Mesenteric fat pad (tissue), 1 donor: ENCODE measurements around the gene PIGR. TPM values are rescaled to one million over a fixed set of nuclear protein-coding genes. Genes with fewer than 3 reads are reported as not detected.
"Not testable (repeated sequence)": the region's sequence is repeated elsewhere in the genome, so short reads cannot be mapped to it uniquely, and the experiment has no call there.

Experiments used
- DNase-seq: peaks from one replicate; pipeline ENCODE4 v3.0.0-alpha.2; 2020; ENCODE audit warnings: low spot score
- total RNA-seq: library from RNA; stranded (reverse); fragmentation: NEBNext Ultra II Directional; extraction: Animal tissue kit (Norgen Biotek cat#: 25700); gene quantifications from one replicate; pipeline ENCODE4 v1.2.1, GENCODE V29; 2021
- donor health status: DM: yes; HTN: yes; CAD: no.

The PIGR gene
- total RNA-seq, 1 donor from 2014 or later = 6.9 TPM

DNA sequence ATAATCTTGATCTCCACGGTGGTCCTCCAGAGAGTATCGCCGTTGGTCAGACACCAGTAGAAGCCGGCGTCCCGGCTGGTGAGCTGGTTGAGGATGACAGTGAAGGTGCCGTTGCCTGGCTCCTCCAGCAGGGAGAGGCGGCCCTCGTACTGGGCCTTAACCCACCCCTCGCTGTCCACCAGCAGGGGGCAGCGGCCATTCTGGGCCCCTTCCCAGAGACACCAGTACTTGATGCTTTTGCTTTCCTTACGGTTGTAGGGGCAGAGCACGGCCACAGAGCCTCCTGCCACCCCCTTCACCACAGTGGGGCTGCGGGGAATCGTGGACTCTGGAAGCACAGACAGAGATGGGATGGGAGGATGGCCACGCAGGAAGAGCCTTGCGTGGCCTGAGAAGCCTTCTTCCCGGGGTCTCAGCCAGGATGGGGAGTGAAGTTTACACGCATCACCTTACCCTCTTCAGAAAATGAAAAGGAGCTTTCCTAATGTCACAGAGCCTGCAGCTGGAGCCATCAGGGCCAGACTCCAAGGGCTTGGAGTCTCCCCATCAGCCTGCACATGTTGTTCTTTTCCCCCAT lies 10.7 kb downstream of the PIGR start:
- no peak for DNase-seq

GRCh38 chr1:206933333-206933945 lies 12.8 kb downstream of the PIGR start:
- DNase-seq = no peak

- DNase-seq = no peak
Observed at GRCh38 chr1:206932177-206932576, 14.1 kb downstream of the PIGR start.

DNA sequence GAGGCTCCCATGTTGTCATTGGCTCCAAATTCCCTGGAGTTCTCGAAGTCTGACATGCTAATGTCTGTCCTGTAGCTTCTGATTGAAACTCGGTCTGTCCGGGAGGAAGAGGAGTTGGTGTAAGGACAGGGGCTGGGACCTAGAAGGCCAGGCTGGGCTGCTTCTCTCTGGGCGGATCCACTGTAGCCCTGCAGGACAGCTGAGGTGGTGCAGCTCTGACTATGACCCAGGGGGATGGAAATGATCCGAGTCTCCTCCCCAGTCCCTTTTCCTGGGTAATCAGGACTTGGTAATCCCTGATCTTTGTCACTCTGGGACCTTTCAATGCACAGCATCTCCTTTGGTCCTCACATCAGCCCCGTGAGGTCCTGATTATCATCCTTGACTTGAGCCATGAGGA lies 14.6 kb downstream of the PIGR start:
- DNase-seq = no peak

- DNase-seq = no peak
Observed at GRCh38 chr1:206930210-206930798, 16.0 kb downstream of the PIGR start.

GRCh38 chr1:206929524-206929923 lies 16.7 kb downstream of the PIGR start:
- no peak for DNase-seq

- no peak for DNase-seq
Observed at GRCh38 chr1:206926286-206926685, 20.0 kb downstream of the PIGR start.

- DNase-seq = no peak
Observed at GRCh38 chr1:206925106-206925736, 21.0 kb downstream of the PIGR start.

- DNase-seq = no peak
Observed at GRCh38 chr1:206924592-206925105, 21.6 kb downstream of the PIGR start.

- DNase-seq = not testable (repeated sequence)
Observed at GRCh38 chr1:206923961-206924557, 22.2 kb downstream of the PIGR start.

- DNase-seq = no peak
Observed at GRCh38 chr1:206923009-206923960, 23.0 kb downstream of the PIGR start.

DNA sequence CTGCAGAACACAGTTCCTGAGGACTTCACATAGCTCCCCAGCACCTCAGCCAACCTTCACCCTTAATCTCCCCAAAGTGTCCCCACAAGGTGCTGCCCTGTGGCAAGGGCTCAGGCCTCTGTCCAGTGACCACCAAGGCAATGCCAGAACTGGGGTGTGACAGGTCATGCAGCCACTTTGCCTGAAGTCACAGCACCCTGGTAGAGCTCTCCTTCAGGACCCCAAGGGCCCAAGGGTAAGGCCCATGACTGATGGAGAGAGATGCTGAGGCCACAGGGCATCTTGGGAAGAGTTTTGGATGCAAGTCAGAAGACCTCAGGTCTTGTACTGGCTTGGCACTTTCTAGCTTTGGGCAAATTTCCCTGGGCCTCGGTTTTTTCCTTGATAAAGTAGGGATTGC lies 23.7 kb downstream of the PIGR start:
- no peak for DNase-seq

- DNase-seq = no peak
Observed at GRCh38 chr1:206921772-206922265, 24.4 kb downstream of the PIGR start, which contains the start of gene FCMR. Gene FCMR (minus strand): TSS chr1:206921941. CDS start chr1:206921854, 87 bp downstream.

GRCh38 chr1:206918076-206918475 lies 28.2 kb downstream of the PIGR start:
- no peak for DNase-seq

- no peak for DNase-seq
Observed at GRCh38 chr1:206916000-206916709, 30.1 kb downstream of the PIGR start.

DNA sequence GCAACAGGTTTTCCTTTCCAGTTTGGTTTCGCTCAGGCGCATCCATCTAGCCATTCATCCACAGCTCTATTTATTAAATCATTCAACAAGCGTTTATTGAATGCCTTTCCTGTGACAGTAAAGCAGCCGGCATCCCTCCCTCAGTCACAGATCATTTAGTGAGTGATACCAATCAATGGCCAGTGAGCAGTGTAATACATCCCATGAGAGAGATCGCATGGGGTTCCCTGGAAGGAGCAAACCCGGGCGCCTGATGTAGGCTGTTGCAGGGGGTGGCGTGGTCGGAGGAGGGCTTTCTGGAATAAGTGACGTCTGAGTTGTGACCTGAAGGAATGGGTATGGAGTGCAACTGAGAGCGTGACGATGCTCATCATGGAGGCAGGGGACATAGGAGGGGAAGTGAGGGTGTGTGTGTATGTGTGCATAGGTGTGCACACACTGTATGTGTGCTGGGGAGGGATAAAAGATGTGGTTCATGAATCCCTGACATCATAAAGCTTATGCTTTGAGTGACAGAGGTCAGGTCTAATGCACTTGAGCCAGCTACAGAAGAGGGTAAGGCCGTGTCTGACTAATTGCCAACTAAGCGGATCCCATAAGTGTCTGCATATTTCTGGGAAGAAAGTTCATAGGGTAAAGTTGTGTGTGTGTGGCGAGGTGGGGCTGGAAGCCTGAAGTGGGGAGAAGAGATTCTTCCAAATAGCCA lies 31.1 kb downstream of the PIGR start:
- no peak for DNase-seq

- no peak for DNase-seq
Observed at GRCh38 chr1:206913766-206914537, 32.3 kb downstream of the PIGR start.

DNA sequence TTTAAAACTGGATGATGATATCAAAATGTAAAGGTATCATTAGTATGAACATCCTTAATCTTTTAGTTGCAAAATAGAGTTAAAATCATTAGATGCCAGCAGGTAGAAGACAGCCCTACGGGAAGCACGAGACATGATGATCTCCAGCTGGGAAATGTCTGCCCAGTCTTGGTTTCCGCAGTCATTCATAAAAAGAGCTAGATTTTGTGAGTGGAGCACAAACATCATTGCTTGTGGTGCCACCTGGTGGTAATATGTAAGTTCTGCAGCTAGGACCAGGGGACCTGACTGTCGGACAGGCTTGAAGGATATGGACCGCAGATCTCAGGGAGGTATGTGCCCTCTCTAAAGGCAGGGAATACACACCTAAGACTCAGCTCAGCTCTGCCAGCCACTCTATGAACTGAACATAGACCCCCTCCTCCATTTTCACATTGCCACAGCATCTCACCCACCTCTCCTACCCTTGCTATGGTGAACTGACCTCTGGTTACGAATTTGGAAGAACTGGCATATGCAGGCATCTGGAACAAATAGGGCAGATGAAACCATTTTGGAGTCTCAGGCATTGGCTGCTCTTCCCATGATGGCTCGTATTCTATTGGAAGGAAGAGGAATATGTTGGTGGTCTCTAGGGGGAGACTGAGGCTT lies 33.7 kb downstream of the PIGR start:
- no peak for DNase-seq
